ENCODE data around the gene HMGB3. TPM values are rescaled to one million over a fixed set of nuclear protein-coding genes. Genes with fewer than 3 reads are reported as not detected.

The HMGB3 gene
- total and polyA plus RNA-seq, 2 donors (not counting 1 experiment from before 2014, with no cell fraction given) = 0.51 to 1.6 TPM

- Histone ChIP-seq H2AFZ (ENCODE audit: insufficient read depth, low read depth, low read length, poor library complexity, severe bottlenecking) (no peak overlapping the region), H3K4me3 (ENCODE audit: control extremely low read depth in 1 of 5, extremely low read depth in 1 of 5, insufficient read depth in 1 of 5, low read depth in 2 of 5, low read length in 4 of 5) (no peak overlapping the region), H3K36me3 (replicated peaks in 1 of 2; ENCODE audit: control extremely low read depth in 1 of 2, control insufficient read depth in 1 of 2, extremely low read depth in 1 of 2, insufficient read depth in 2 of 2, low read length in 1 of 2) (no peaks in the 10 kb centered on the region), H4K20me1 (ENCODE audit: control insufficient read depth, insufficient read depth, low read length, poor library complexity, severe bottlenecking) (no peaks in the 10 kb centered on the region), H3K9ac (ENCODE audit: low read length) (no peak overlapping the region), H3K9me3 (ENCODE audit: control extremely low read depth in 1 of 3, control insufficient read depth in 2 of 3, insufficient read depth in 1 of 3, low read length in 2 of 3) (no peaks in the 10 kb centered on the region), H3K79me2 (ENCODE audit: control insufficient read depth, insufficient read depth, low read length) (no peaks in the 10 kb centered on the region), H3K27me3 (replicated peaks in 1 of 4; ENCODE audit: control extremely low read depth in 1 of 4, control insufficient read depth in 3 of 4, insufficient read depth in 4 of 4, low read length in 3 of 4) (no peaks in the 10 kb centered on the region), H3K4me2 (replicated peaks; ENCODE audit: low read depth, low read length, poor library complexity, severe bottlenecking) (no peak overlapping the region), H3K4me1 (ENCODE audit: control insufficient read depth in 2 of 2, insufficient read depth in 2 of 2, low read length in 2 of 2) (no peaks in the 10 kb centered on the region), H3K27ac (ENCODE audit: low read length in 2 of 2) (no peak overlapping the region)
- no peak overlapping the region for H3K27ac Mint-ChIP-seq
- peaks cover 4% of the 10 kb centered on the region for H3K27me3 Mint-ChIP-seq
- POLR2A ChIA-PET = no interaction called here
- TF ChIP-seq EZH2 (IDR thresholded peaks at IDR 0.05; ENCODE audit: borderline replicate concordance, insufficient read depth, low read depth, low read length, poor library complexity, severe bottlenecking) = no peak
- CTCF ChIA-PET = no interaction called here
- no peak overlapping the region for H3K4me3 Mint-ChIP-seq
- 92% methylated on average over 2 of the region's 2 CpGs for WGBS (ENCODE audit: insufficient coverage)
- intact Hi-C loops (cut with micrococcal nuclease) = no loop called here
- no peaks in the 10 kb centered on the region for H3K4me1 Mint-ChIP-seq
- DNase-seq (no peak), ATAC-seq (ENCODE audit: low read depth) (no peak)
- H3K9me3 Mint-ChIP-seq (ENCODE audit: insufficient read depth) = no peaks in the 10 kb centered on the region
Observed at GRCh38 chrX:150972450-150972849, 10.7 kb upstream of the HMGB3 start.

- Mint-ChIP-seq H3K4me1 (no peaks in the 10 kb centered on the region), H3K4me3 (no peak overlapping the region), H3K27ac (no peak overlapping the region), H3K9me3 (ENCODE audit: insufficient read depth) (no peaks in the 10 kb centered on the region), H3K27me3 (peaks cover 4% of the 10 kb centered on the region)
- Histone ChIP-seq H3K4me3 (ENCODE audit: control extremely low read depth in 1 of 5, extremely low read depth in 1 of 5, insufficient read depth in 1 of 5, low read depth in 2 of 5, low read length in 4 of 5) (no peak overlapping the region), H3K9ac (ENCODE audit: low read length) (no peak overlapping the region), H3K4me1 (ENCODE audit: control insufficient read depth in 2 of 2, insufficient read depth in 2 of 2, low read length in 2 of 2) (no peaks in the 10 kb centered on the region), H3K79me2 (ENCODE audit: control insufficient read depth, insufficient read depth, low read length) (no peaks in the 10 kb centered on the region), H3K36me3 (replicated peaks in 1 of 2; ENCODE audit: control extremely low read depth in 1 of 2, control insufficient read depth in 1 of 2, extremely low read depth in 1 of 2, insufficient read depth in 2 of 2, low read length in 1 of 2) (no peaks in the 10 kb centered on the region), H3K27ac (ENCODE audit: low read length in 2 of 2) (no peak overlapping the region), H2AFZ (ENCODE audit: insufficient read depth, low read depth, low read length, poor library complexity, severe bottlenecking) (no peak overlapping the region), H4K20me1 (ENCODE audit: control insufficient read depth, insufficient read depth, low read length, poor library complexity, severe bottlenecking) (no peaks in the 10 kb centered on the region), H3K9me3 (ENCODE audit: control extremely low read depth in 1 of 3, control insufficient read depth in 2 of 3, insufficient read depth in 1 of 3, low read length in 2 of 3) (no peaks in the 10 kb centered on the region), H3K4me2 (replicated peaks; ENCODE audit: low read depth, low read length, poor library complexity, severe bottlenecking) (no peak overlapping the region), H3K27me3 (replicated peaks in 1 of 4; ENCODE audit: control extremely low read depth in 1 of 4, control insufficient read depth in 3 of 4, insufficient read depth in 4 of 4, low read length in 3 of 4) (no peaks in the 10 kb centered on the region)
- 78% methylated on average over 5 of the region's 33 CpGs for WGBS (ENCODE audit: insufficient coverage)
- ATAC-seq (ENCODE audit: low read depth) (no peak), DNase-seq (no peak)
- CTCF ChIA-PET = no interaction called here
- TF ChIP-seq CTCF (IDR thresholded peaks at IDR 0.05) (no peak), EZH2 (IDR thresholded peaks at IDR 0.05; ENCODE audit: borderline replicate concordance, insufficient read depth, low read depth, low read length, poor library complexity, severe bottlenecking) (no peak)
- intact Hi-C loops (cut with micrococcal nuclease) = no loop called here
- POLR2A ChIA-PET = no interaction called here
Observed at GRCh38 chrX:150975655-150976390, 7.3 kb upstream of the HMGB3 start.
